K562 (cell line): ENCODE results near the gene TIGD1. TPM values are rescaled to one million over a fixed set of nuclear protein-coding genes. Genes with fewer than 3 reads are reported as not detected.

Experiments
- ATAC-seq: fragments of 200-7000 bp; cut with Tn5 transposase; 3 replicates; pipeline ENCODE4 v1.9.1; 2020; ENCODE audit warnings: moderate library complexity
- BruUV-seq: library from RNA; stranded (reverse); fragments of 400-500 nt; replicated peaks from 2 replicates; lab custom pipeline; 2021; lab: Mats Ljungman, UMichigan
- CTCF ChIA-PET: fragments of 300-600 bp; formaldehyde crosslinking; extraction: SDS; loops from one replicate; lab custom pipeline; 2021; ENCODE audit warnings: low intra/inter-chr PET ratio; lab: Yijun Ruan, JAX
- POLR2A ChIA-PET: fragments of 300-600, 350-650 bp; sonication (Branson Sonifier 250); formaldehyde crosslinking; extraction: SDS; loops from one replicate; lab custom pipeline; 2021; ENCODE audit warnings: antibody characterized with exemption, inconsistent platforms; lab: Yijun Ruan, JAX
- DNase-seq, 4 experiments: peaks; one replicate each; pipeline versions ENCODE4 v3.0.0 to v3.0.0-alpha.2; 2011 to 2018; ENCODE audit warnings: low spot score in 3 of 4, mixed read lengths in 3 of 4; ENCODE audit errors: extremely low read depth in 1 of 4
- FAIRE-seq: peaks from 2 replicates; lab custom pipeline; 2011; peaks lifted over from hg19 to GRCh38; lab: Jason Lieb, UNC
- H2AFZ ChIP-seq: 2 replicates; pipeline ENCODE4 v1.6.0; 2011; ENCODE audit warnings: low read depth, low read length, control low read depth, inconsistent platforms
- H3K27ac ChIP-seq: fragments of 200-600 bp; 3 replicates; pipeline ENCODE4 v1.8.0; 2011; ENCODE audit warnings: low read depth, mild to moderate bottlenecking, control low read depth, inconsistent platforms, low read length, moderate library complexity, mixed read lengths; ENCODE audit errors: extremely low read depth
- H3K27me3 ChIP-seq, 2 experiments: fragments of 300-600 bp in 1 of 2; 2 replicates in 1 of 2; 3 replicates in 1 of 2; pipeline versions ENCODE4 v1.6.0 to v1.8.0; 2011; ENCODE audit warnings: inconsistent platforms in 2 of 2, low read length in 2 of 2, mild to moderate bottlenecking in 1 of 2, mixed read lengths in 1 of 2, moderate library complexity in 1 of 2; ENCODE audit not compliant: control insufficient read depth in 2 of 2, insufficient read depth in 2 of 2
- H3K36me3 ChIP-seq: fragments of 300-600 bp; 3 replicates; pipeline ENCODE4 v1.8.0; 2011; ENCODE audit warnings: mild to moderate bottlenecking, low read length, inconsistent platforms; ENCODE audit not compliant: control insufficient read depth, insufficient read depth
- H3K4me1 ChIP-seq, 2 experiments: fragments of 200-600 bp in 1 of 2; replicated peaks in 1 of 2; 2 replicates in 1 of 2; 3 replicates in 1 of 2; pipeline versions ENCODE4 v1.5.1 to v1.8.0; 2011; ENCODE audit warnings: inconsistent platforms in 2 of 2, low read length in 2 of 2, mild to moderate bottlenecking in 1 of 2, mixed read lengths in 1 of 2, moderate library complexity in 1 of 2; ENCODE audit not compliant: control insufficient read depth in 2 of 2, insufficient read depth in 2 of 2
- H3K4me2 ChIP-seq: 2 replicates; pipeline ENCODE4 v1.6.1; 2011; ENCODE audit warnings: low read length, control low read depth, inconsistent platforms, mixed read lengths; ENCODE audit not compliant: insufficient read depth
- H3K4me3 ChIP-seq: fragments of 200-600 bp; sonication (generic), shearing (Covaris generic); 2 replicates; pipeline ENCODE4 v1.5.1; 2016; ENCODE audit warnings: control low read depth, inconsistent platforms
- H3K79me2 ChIP-seq: fragments of 200-600 bp; 3 replicates; pipeline ENCODE4 v1.8.0; 2011; ENCODE audit warnings: low read length, inconsistent platforms; ENCODE audit not compliant: control insufficient read depth, insufficient read depth
- H3K9ac ChIP-seq, 2 experiments: 2 replicates each; pipeline versions ENCODE4 v1.6.0 to v1.6.1; 2011; ENCODE audit warnings: low read depth in 2 of 2, low read length in 2 of 2, control low read depth in 1 of 2, inconsistent platforms in 1 of 2, mild to moderate bottlenecking in 1 of 2, mixed read lengths in 1 of 2; ENCODE audit not compliant: insufficient read depth in 1 of 2
- H3K9me1 ChIP-seq: one replicate; pipeline ENCODE4 v1.6.0; 2011; ENCODE audit warnings: inconsistent platforms, mild to moderate bottlenecking, low read length, moderate library complexity; ENCODE audit not compliant: control insufficient read depth, insufficient read depth
- H3K9me3 ChIP-seq: replicated peaks from 2 replicates; pipeline ENCODE4 v1.5.1; 2011; ENCODE audit warnings: low read depth, low read length, inconsistent platforms; ENCODE audit not compliant: control insufficient read depth, insufficient read depth
- H4K20me1 ChIP-seq: replicated peaks from 2 replicates; pipeline ENCODE4 v1.6.1; 2011; ENCODE audit warnings: low read length, inconsistent platforms, mixed read lengths; ENCODE audit not compliant: control insufficient read depth, insufficient read depth
- CBX3 ChIP-seq, 2 experiments: IDR thresholded peaks; 1 replicate in 1 of 2; 2 replicates in 1 of 2; pipeline ENCODE4 v1.6.1; 2012; ENCODE audit warnings: inconsistent platforms in 2 of 2, low read length in 2 of 2, borderline replicate concordance in 1 of 2, control low read depth in 1 of 2
- KDM4B ChIP-seq, 2 experiments: fragments of 450-650 bp in 1 of 2; sonication (generic) in 1 of 2; IDR thresholded peaks; 2 replicates each; pipeline ENCODE4 v1.6.1; 2016 to 2017; ENCODE audit warnings: borderline replicate concordance in 2 of 2, antibody characterized with exemption in 1 of 2, low read depth in 1 of 2, mild to moderate bottlenecking in 1 of 2
- WGBS: fragments of 100-300 bp; shearing (Covaris generic); methylation state at CpG from one replicate; pipeline ENCODE4 v1.1.6; 2016; ENCODE audit warnings: low coverage, mixed read lengths; ENCODE audit not compliant: insufficient coverage; ENCODE audit errors: missing lambda C conversion rate; 5-methylcytosine and 5-hydroxymethylcytosine counted together
- in situ Hi-C: fragments of 300-500 bp; cut with MboI; formaldehyde crosslinking; loops from 4 replicates; pipeline ENCODE4 v1.15.0; 2018; ENCODE audit warnings: inconsistent platforms, mixed read lengths
- intact Hi-C: fragments of 100-400 bp; cut with micrococcal nuclease; formaldehyde crosslinking; loops from 2 replicates; pipeline ENCODE4 v1.14.2; 2022
- polyA plus RNA-seq, 8 experiments: library from polyadenylated mRNA; depleted of rRNA in 4 of 8; stranded (reverse) in 5 of 8; unstranded in 3 of 8; fragments of >200 nt; fragmentation: Nextera tagmentation in 2 of 8; fragmentation: Illumina TruSeq in 1 of 8; extraction: Ambion mirVana in 2 of 8; extraction: Trizol in 1 of 8; gene quantifications; 2 replicates each; pipeline versions ENCODE4 v1.2.1 to v1.2.3, GENCODE V29; 2011 to 2014; ENCODE audit warnings: inconsistent platforms in 1 of 8, missing spikeins in 1 of 8
- total RNA-seq, 7 experiments: library from RNA; depleted of rRNA in 6 of 7; stranded (reverse); fragments of >200 nt in 6 of 7; fragmentation: Illumina TruSeq in 2 of 7; extraction: Trizol in 2 of 7; gene quantifications; 2 replicates each; pipeline versions ENCODE4 v1.2.1 to v1.2.3, GENCODE V29; 2011 to 2021; ENCODE audit warnings: low replicate concordance in 1 of 7
- TF ChIP-seq, protein P1 (sequence below): fragments of 250-450 bp; sonication (Bioruptor Pico); IDR thresholded peaks from 2 replicates; pipeline ENCODE4 v1.8.0; 2022; ENCODE audit warnings: inconsistent platforms, mild to moderate bottlenecking, moderate library complexity, borderline replicate concordance
- TF ChIP-seq, protein P2 (sequence below): fragments of 250-450 bp; sonication (Bioruptor Pico); IDR thresholded peaks from 2 replicates; pipeline ENCODE4 v1.5.0; 2021; ENCODE audit warnings: mild to moderate bottlenecking, moderate library complexity

The TIGD1 gene
- total and polyA plus RNA-seq, 9 of the 15 experiments (the other 6 are each of a cell fraction or from before 2014, with no cell fraction given): 2.0 to 10.1 (median 6.6) TPM

GRCh38 chr2:232535761-232536530, 14.4 kb downstream of the TIGD1 start:
- DNase-seq (no peak), FAIRE-seq (no peak), ATAC-seq (no peak)
- peaks cover 0 to 21% of the 10 kb centered on the region in 2 experiments; a peak in 2 of 5 replicates for H3K4me1 ChIP-seq
- WGBS: 5% methylated on average over 5 of the region's 5 CpGs
- CTCF ChIA-PET: no interaction called here
- H3K4me3 ChIP-seq: no peak overlapping the region
- no peaks in the 10 kb centered on the region for H3K79me2 ChIP-seq
- in situ Hi-C loops (no loop called here), intact Hi-C loops (no loop called here)
- H3K9me3 ChIP-seq: no peaks in the 10 kb centered on the region
- no peak overlapping the region for H3K9ac ChIP-seq
- H3K27me3 ChIP-seq: peaks cover 0 to 4% of the 10 kb centered on the region in 2 experiments; a peak in 1 of 5 replicates
- H3K36me3 ChIP-seq: no peaks in the 10 kb centered on the region
- no TSS peak for BruUV-seq
- POLR2A ChIA-PET: no interaction called here
- H3K9me1 ChIP-seq: no peaks in the 10 kb centered on the region
- TF ChIP-seq, protein P1, sequence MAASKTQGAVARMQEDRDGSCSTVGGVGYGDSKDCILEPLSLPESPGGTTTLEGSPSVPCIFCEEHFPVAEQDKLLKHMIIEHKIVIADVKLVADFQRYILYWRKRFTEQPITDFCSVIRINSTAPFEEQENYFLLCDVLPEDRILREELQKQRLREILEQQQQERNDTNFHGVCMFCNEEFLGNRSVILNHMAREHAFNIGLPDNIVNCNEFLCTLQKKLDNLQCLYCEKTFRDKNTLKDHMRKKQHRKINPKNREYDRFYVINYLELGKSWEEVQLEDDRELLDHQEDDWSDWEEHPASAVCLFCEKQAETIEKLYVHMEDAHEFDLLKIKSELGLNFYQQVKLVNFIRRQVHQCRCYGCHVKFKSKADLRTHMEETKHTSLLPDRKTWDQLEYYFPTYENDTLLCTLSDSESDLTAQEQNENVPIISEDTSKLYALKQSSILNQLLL (CRISPR knock-in tag): no peak
- TF ChIP-seq KDM4B (IDR thresholded peaks at IDR 0.05; ENCODE audit: borderline replicate concordance in 2 of 2, low read depth in 1 of 2) (no peak), CBX3 (IDR thresholded peaks at IDR 0.05; ENCODE audit: borderline replicate concordance in 1 of 2, low read length in 2 of 2) (0 out of 3 replicates have a peak, but pooled peaks of 1 of the 2 experiments have one; percentile 45)
- TF ChIP-seq, protein P2, sequence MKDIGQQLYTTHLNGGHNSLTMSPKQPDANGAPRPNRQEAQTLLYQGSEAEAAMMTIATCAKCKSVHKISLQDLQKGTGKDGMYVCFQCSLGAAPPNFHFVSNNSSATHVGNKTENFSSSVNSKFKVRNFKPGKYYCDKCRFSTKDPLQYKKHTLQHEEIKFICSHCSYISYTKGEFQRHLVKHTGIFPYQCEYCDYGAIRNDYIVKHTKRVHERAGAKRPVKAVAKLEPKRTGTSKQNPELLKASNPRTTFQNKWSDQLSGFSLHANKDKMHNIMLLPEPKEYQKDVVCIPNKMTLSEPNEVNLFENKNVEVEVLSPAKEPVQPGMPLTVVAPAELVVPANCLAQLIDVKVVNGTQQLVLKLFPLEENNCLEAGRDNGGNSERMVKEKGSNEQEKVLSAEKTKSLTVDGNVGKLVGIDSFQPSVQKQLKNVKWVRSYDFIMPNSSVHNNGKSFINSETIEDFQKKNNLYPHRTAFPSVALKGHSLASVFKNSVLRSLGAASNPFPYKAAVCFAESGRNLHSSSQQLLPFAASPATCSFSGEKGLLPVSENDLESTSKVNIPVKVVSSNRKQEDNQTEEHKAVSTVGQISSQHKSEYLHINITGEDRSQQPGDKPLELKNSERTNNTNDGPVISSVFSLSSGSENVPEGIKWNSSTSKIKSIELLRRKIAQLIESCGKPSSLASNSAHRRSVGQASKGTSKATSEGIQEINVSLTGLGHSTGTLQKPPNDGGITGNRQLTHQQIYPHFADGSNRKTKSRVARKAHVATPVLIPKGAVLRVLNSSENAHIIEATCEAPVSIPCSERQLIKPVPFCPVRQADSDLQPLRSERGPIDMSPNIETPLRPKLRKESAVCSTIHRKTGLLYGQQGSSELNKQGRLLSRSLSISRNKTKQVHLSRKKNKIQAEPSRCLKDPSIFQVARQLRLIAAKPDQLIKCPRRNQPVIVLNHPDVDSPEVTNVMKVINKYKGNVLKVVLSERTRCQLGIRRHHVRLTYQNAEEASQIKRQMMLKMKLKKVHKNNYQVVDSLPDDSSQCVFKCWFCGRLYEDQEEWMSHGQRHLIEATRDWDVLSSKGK (CRISPR knock-in tag): no peak
- no peak overlapping the region for H2AFZ ChIP-seq
- no peak overlapping the region for H3K27ac ChIP-seq
- no peak overlapping the region for H3K4me2 ChIP-seq
- no peaks in the 10 kb centered on the region for H4K20me1 ChIP-seq
